Caco-2 (cell line): ENCODE measurements around the gene WNK2. TPM values are rescaled to one million over a fixed set of nuclear protein-coding genes. Genes with fewer than 3 reads are reported as not detected.

Experiments
- BruUV-seq: library from RNA; stranded (reverse); fragments of 400-500 nt; replicated peaks from 2 replicates; lab custom pipeline; 2021; lab: Mats Ljungman, UMichigan
- CTCF ChIA-PET: fragments of 300-600 bp; sonication (Branson Sonifier 250); formaldehyde crosslinking; loops from one replicate; lab custom pipeline; 2022; ENCODE audit warnings: antibody characterized with exemption; lab: Charles Lee
- POLR2A ChIA-PET: fragments of 300-600 bp; sonication (Branson Sonifier 250); formaldehyde crosslinking; loops from one replicate; lab custom pipeline; 2022; ENCODE audit warnings: antibody characterized with exemption; lab: Charles Lee
- DNase-seq, 2 experiments: peaks; one replicate each; pipeline versions ENCODE4 v3.0.0 to v3.0.0-alpha.2; 2020 to 2022
- H3K27me3 ChIP-seq: replicated peaks from 2 replicates; pipeline ENCODE4 v1.6.0; 2011; ENCODE audit warnings: low read length; ENCODE audit not compliant: control insufficient read depth, insufficient read depth
- H3K36me3 ChIP-seq: 2 replicates; pipeline ENCODE4 v1.5.1; 2011; ENCODE audit warnings: low read length; ENCODE audit not compliant: control insufficient read depth, insufficient read depth
- H3K4me1 ChIP-seq: fragments of 250-450 bp; sonication (Bioruptor Pico); 2 replicates; pipeline ENCODE4 v1.5.1; 2020; ENCODE audit warnings: mild to moderate bottlenecking
- H3K4me3 ChIP-seq: 2 replicates; pipeline ENCODE4 v1.5.1; 2011; ENCODE audit warnings: low read depth, mild to moderate bottlenecking, control low read depth, low read length
- H3K9me3 ChIP-seq: fragments of 250-450 bp; sonication (Bioruptor Pico); 2 replicates; pipeline ENCODE4 v1.5.1; 2020; ENCODE audit warnings: mild to moderate bottlenecking, moderate library complexity
- H3K27ac Mint-ChIP-seq: one replicate; pipeline ENCODE4 v1.8.0; 2022; ENCODE audit warnings: mixed read lengths; ENCODE audit not compliant: unreplicated experiment
- H3K27me3 Mint-ChIP-seq: one replicate; pipeline ENCODE4 v1.8.0; 2022; ENCODE audit warnings: mixed read lengths; ENCODE audit not compliant: insufficient read depth, unreplicated experiment
- H3K36me3 Mint-ChIP-seq: one replicate; pipeline ENCODE4 v1.8.0; 2022; ENCODE audit warnings: mild to moderate bottlenecking, mixed read lengths; ENCODE audit not compliant: insufficient read depth, unreplicated experiment
- H3K4me1 Mint-ChIP-seq: one replicate; pipeline ENCODE4 v1.8.0; 2022; ENCODE audit warnings: low read depth, mixed read lengths; ENCODE audit not compliant: unreplicated experiment
- H3K4me3 Mint-ChIP-seq: one replicate; pipeline ENCODE4 v1.8.0; 2022; ENCODE audit warnings: mild to moderate bottlenecking, moderate library complexity, mixed read lengths; ENCODE audit not compliant: unreplicated experiment
- H3K9me3 Mint-ChIP-seq: one replicate; pipeline ENCODE4 v1.8.0; 2022; ENCODE audit warnings: mixed read lengths; ENCODE audit not compliant: unreplicated experiment
- intact Hi-C: fragments of 100-400 bp; cut with micrococcal nuclease; formaldehyde crosslinking; loops from one replicate; pipeline ENCODE4 v1.10.0; 2022; ENCODE audit not compliant: unreplicated experiment
- total RNA-seq: library from RNA; stranded (reverse); gene quantifications from 2 replicates; pipeline ENCODE4 v1.2.3, GENCODE V29; 2022
- TF ChIP-seq, protein P1 (sequence below), 2 experiments: fragments of 200-600 bp in 1 of 2; IDR thresholded peaks; 1 replicate in 1 of 2; 2 replicates in 1 of 2; pipeline versions ENCODE4 v1.5.1 to v1.8.0; 2011 to 2022; ENCODE audit warnings: antibody characterized with exemption in 1 of 2, control low read depth in 1 of 2, inconsistent platforms in 1 of 2, low read depth in 1 of 2, low read length in 1 of 2, mild to moderate bottlenecking in 1 of 2, moderate library complexity in 1 of 2; ENCODE audit not compliant: insufficient read depth in 1 of 2, severe bottlenecking in 1 of 2, unreplicated experiment in 1 of 2

The WNK2 gene
- total RNA-seq, 1 experiment from 2014 or later: 21.7 TPM

DNA sequence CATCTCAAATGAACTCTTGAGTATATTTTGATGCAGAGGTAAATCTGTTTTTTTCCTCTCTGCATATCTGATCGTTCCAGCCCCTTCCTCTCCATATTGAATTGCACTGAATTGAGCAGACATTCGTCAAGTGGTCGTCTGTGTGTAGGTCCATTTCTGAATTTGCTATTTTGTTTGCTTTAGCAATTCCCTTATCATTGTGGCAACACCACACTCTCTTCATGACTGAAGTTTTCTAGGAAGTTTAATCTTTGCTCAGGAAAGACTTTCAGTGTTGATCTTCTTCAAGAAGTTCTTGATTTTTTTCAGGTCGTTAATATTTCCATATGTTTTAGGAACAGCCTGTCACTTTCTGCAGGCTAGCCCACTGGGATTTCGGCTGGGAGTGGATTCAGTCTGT lies 132.0 kb downstream of the WNK2 start:
- Histone ChIP-seq H3K9me3 (no peaks in the 10 kb centered on the region), H3K4me3 (no peak overlapping the region), H3K4me1 (peaks cover 23% of the 10 kb centered on the region), H3K27me3 (no peaks in the 10 kb centered on the region), H3K36me3 (no peaks in the 10 kb centered on the region)
- intact Hi-C loops: no loop called here
- H3K9me3 Mint-ChIP-seq: no peaks in the 10 kb centered on the region
- no TSS peak for BruUV-seq
- TF ChIP-seq, protein P1, sequence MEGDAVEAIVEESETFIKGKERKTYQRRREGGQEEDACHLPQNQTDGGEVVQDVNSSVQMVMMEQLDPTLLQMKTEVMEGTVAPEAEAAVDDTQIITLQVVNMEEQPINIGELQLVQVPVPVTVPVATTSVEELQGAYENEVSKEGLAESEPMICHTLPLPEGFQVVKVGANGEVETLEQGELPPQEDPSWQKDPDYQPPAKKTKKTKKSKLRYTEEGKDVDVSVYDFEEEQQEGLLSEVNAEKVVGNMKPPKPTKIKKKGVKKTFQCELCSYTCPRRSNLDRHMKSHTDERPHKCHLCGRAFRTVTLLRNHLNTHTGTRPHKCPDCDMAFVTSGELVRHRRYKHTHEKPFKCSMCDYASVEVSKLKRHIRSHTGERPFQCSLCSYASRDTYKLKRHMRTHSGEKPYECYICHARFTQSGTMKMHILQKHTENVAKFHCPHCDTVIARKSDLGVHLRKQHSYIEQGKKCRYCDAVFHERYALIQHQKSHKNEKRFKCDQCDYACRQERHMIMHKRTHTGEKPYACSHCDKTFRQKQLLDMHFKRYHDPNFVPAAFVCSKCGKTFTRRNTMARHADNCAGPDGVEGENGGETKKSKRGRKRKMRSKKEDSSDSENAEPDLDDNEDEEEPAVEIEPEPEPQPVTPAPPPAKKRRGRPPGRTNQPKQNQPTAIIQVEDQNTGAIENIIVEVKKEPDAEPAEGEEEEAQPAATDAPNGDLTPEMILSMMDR (IDR thresholded peaks at IDR 0.05; ENCODE audit: insufficient read depth in 1 of 2, low read depth in 1 of 2, low read length in 1 of 2, severe bottlenecking in 1 of 2, unreplicated experiment in 1 of 2): no peak
- peaks cover 5% of the 10 kb centered on the region for H3K36me3 Mint-ChIP-seq
- POLR2A ChIA-PET: no interaction called here
- CTCF ChIA-PET: no interaction called here
- H3K4me1 Mint-ChIP-seq: peaks cover 17% of the 10 kb centered on the region
- no peak for DNase-seq
- no peaks in the 10 kb centered on the region for H3K27me3 Mint-ChIP-seq
- H3K4me3 Mint-ChIP-seq: no peak overlapping the region
- no peak overlapping the region for H3K27ac Mint-ChIP-seq

DNA sequence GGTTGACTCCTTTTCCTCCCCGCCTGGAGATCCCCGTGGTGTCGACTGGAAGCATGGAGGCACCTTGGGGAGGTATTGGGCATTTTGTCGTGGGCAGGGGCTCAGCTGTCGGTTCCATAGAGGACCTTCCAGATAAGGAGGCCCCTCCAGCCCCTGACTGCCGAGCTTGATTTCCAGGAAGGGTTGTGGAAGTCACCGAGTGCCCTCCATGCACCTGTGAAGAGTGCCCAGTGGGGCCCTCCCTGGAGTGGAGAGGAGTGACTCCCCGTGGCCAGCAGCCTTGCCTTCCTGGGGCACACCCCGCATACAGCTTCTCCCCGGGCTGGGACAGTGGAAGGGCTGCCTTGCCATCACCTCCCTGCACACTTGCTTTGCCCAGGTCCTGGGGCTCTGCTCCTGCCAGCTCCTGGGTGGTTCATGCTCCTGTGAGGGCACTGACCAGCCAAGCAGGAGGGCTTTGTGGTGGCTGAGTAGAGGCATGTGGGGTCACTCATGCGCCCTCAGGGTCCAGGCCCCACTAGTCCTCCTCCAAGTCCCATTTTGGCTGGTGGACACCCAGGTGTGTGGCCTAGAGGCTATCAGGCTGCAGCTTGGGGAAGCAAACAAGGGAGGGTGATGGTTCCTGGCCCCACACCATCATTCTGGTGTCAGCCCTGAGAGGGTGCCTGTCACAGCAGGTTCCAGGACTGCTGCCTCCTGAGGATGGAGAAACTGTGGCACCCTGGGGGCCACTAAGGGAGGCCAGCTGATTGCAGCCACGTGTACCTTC lies 133.0 kb downstream of the WNK2 start:
- Histone ChIP-seq H3K9me3 (no peaks in the 10 kb centered on the region), H3K36me3 (no peaks in the 10 kb centered on the region), H3K4me3 (no peak overlapping the region), H3K27me3 (no peaks in the 10 kb centered on the region), H3K4me1 (peaks cover 22% of the 10 kb centered on the region)
- ChIA-PET POLR2A (no interaction called here), CTCF (no interaction called here)
- no peak for DNase-seq
- no peaks in the 10 kb centered on the region for H3K9me3 Mint-ChIP-seq
- no peak overlapping the region for H3K4me3 Mint-ChIP-seq
- H3K4me1 Mint-ChIP-seq: peaks cover 17% of the 10 kb centered on the region
- H3K27me3 Mint-ChIP-seq: no peaks in the 10 kb centered on the region
- H3K27ac Mint-ChIP-seq: no peak overlapping the region
- intact Hi-C loops: no loop called here
- TF ChIP-seq, protein P1 (IDR thresholded peaks at IDR 0.05; ENCODE audit: insufficient read depth in 1 of 2, low read depth in 1 of 2, low read length in 1 of 2, severe bottlenecking in 1 of 2, unreplicated experiment in 1 of 2): no peak
- H3K36me3 Mint-ChIP-seq: peaks cover 5% of the 10 kb centered on the region
- no TSS peak for BruUV-seq

DNA sequence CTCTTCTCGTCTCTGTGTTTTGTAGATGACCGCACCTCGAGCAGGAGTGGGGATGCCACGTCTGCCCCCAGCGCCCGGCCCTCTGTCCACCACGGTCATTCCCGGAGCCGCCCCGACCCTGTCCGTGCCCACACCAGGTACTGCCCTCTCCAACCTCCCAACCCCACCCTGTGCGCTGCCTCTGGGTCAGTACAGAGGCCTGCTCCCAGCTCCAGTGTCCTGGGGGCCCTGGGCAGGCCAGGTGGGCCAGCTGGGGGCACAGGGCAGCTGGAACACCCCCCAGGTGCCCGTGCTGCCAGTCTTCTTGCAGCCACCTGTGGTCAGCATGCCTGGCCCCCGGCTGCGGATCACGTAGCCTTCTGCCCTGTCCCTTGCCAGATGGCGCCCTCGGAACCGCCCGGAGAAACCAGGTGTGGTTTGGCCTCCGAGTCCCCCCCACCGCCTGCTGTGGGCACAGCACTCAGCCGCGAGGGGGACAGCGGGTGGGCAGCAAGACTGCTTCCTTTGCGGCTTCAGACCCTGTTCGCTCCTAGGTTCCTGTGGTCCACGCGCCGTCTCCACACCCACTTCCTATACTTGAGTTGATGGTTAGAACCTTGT lies 133.7 kb downstream of the WNK2 start:
- intact Hi-C loops: no loop called here
- POLR2A ChIA-PET: no interaction called here
- Mint-ChIP-seq H3K36me3 (peaks cover 3% of the 10 kb centered on the region), H3K27me3 (no peaks in the 10 kb centered on the region), H3K4me3 (no peak overlapping the region), H3K4me1 (peaks cover 15% of the 10 kb centered on the region), H3K9me3 (no peaks in the 10 kb centered on the region), H3K27ac (no peak overlapping the region)
- H3K4me3 ChIP-seq: no peak overlapping the region
- H3K4me1 ChIP-seq: peaks cover 17% of the 10 kb centered on the region
- BruUV-seq: no TSS peak
- no peaks in the 10 kb centered on the region for H3K27me3 ChIP-seq
- no peaks in the 10 kb centered on the region for H3K36me3 ChIP-seq
- no peak for DNase-seq
- H3K9me3 ChIP-seq: no peaks in the 10 kb centered on the region
- CTCF ChIA-PET: no interaction called here
- TF ChIP-seq, protein P1 (IDR thresholded peaks at IDR 0.05; ENCODE audit: insufficient read depth in 1 of 2, low read depth in 1 of 2, low read length in 1 of 2, severe bottlenecking in 1 of 2, unreplicated experiment in 1 of 2): no peak
